GM19193 (cell line): ENCODE results near the gene FAM241B.

Source experiments
- POLR2A ChIP-seq: IDR thresholded peaks from 4 replicates; pipeline ENCODE4 v1.6.1; 2011; ENCODE audit not compliant: insufficient read depth, insufficient read length; ENCODE audit errors: extremely low read depth

Gene FAM241B

DNA sequence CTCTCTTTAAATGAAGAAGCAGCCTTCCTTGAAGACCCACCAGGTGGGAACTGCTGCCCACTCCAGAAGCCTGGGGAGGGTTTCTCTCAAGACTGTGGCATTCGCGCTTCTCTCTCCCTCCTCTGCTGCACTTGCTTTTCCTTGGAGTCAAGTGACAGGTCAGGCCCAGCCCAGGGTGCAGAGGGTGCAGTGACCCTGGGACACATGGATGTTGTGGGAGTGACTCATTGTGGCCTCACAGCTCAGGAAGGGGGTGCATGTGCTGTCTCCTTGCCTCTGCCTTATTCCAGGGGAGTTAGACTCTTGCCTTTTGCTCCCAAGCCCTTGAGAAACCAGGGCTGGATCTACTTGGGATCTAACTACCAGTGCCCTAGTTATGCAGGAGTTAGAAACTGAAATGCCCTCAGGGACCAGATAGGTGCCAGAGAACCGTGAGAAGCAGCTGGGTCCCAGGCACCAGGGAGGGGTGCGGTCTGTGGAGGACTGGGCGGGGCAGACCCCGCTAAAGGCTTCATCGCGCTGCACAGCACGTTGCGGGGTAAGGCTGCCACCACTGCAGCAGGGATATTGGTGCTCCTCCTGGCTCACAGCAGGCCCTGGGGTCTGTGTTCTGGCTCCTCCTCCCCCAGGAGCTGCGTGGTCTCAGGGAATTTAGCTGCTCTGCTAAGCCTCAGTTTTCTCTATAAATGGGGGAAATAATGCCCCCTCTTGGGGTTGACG, 11.4 kb downstream of the FAM241B start:
- no peak for TF ChIP-seq POLR2A

DNA sequence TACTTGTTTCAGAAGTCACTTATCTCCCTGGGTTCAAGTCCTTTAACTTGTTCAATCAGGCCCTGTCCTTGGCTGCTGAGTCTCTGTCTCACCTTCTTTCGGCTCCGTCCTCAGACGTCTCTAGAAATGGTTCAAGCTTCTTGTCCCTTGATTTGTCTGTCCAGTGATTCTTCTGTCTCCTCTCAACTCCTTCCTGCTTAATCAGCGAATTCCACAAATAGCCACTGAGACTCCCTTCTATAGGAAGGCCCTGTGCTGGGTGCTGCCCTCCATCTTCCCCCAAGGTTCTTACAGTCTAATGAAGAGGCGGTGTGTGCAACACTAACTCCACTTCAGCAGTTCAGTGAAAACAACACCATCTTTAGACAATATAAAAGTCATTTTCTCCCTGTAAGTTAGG, 12.7 kb downstream of the FAM241B start:
- TF ChIP-seq POLR2A = no peak

- TF ChIP-seq POLR2A = no peak
Observed at GRCh38 chr10:69643779-69644657, 14.0 kb downstream of the FAM241B start.

- no peak for TF ChIP-seq POLR2A
Observed at GRCh38 chr10:69644658-69645295, 14.7 kb downstream of the FAM241B start.

- no peak for TF ChIP-seq POLR2A
Observed at GRCh38 chr10:69645296-69646184, 15.5 kb downstream of the FAM241B start.

- TF ChIP-seq POLR2A = no peak
Observed at GRCh38 chr10:69646185-69647060, 16.4 kb downstream of the FAM241B start.

DNA sequence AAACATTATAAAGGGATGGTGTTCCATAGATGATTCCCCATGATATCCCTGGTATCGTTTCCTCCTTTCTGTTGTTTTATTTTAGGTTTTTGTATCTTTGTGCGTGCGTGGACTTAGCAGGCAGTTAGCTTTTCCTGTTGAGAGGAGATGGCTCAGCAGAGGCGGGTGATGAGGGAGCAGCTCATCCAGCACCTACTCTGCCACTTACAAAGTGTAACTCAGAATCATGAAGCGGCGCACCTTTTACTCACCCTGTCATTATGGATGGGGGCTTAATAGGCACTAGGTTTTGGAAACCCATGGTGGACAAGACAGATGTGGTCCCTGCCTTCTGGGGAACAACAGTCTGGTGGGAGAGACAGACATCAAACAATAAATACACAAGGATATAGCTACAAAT, 17.1 kb downstream of the FAM241B start:
- no peak for TF ChIP-seq POLR2A

DNA sequence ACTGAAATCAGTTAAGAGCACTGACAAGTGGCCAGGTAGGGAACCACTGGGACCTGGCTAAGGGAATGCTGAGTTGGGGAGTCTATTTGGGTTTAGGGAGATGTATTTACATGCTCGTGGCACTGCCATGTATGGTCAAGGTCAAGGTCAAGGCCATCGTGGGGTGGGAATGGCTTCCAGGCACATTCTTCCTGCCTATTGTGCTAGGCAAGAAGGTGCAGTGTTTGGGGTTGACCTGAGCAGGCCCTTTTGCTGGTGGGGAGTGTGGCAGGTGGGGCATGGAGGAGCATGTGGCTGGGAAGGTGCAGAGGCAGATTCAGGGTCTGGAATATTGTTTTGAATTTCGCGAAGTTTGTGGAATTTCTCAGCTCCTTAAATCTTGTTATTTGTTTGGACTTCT, 17.8 kb downstream of the FAM241B start:
- TF ChIP-seq POLR2A = no peak

DNA sequence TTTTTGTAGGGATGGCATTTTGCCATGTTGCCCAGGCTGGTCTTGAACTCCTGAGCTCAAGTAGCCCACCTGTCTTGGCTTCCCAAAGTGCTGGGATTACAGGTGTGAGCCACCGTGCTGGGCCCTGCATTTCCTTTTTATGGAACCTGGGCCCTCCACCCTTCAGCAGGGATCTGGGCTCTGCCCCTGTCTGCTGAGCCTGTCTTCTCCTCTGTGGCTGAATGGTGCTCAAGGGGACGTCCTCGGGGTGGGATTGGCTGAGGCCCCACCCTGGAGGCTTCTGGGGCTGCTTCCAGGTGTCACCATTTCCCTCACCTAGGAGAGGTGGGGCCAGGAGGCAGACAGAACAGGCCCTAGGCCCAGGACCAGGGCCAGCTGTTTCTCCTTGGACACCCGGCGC, 18.4 kb downstream of the FAM241B start:
- no peak for TF ChIP-seq POLR2A

GRCh38 chr10:69649786-69650550, 19.9 kb downstream of the FAM241B start:
- TF ChIP-seq POLR2A = no peak

- TF ChIP-seq POLR2A = no peak
Observed at GRCh38 chr10:69650589-69651261, 20.7 kb downstream of the FAM241B start.

DNA sequence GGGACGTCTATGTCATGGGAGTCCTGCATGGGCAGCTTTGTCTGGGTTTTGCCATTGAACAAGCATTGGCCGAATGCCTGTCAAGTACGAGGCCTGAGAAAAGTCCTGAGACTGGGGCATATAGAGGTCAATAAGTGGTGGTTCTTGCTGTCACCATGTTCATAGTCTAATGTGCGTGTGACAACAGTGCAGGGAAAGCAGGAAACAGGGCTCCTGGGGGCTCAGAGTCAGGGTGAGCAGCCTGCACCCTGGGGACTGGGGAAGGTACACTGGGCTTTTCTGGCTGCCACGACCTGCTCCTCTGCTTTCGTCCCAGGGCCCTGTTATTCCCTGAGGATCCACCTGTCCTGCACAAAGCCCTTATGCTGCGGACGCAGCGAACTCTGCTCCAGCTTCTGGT, 21.3 kb downstream of the FAM241B start:
- no peak for TF ChIP-seq POLR2A
